Prostate gland (tissue), 2 donors: ENCODE measurements around the gene RARA. TPM values are rescaled to one million over a fixed set of nuclear protein-coding genes. Genes with fewer than 3 reads are reported as not detected.
A peak's percentile ranks its signal among the peaks of the same experiment; 100 is the strongest.

Source experiments
- DNase-seq: peaks from one replicate; pipeline ENCODE4 v3.0.0-alpha.2; 2019; ENCODE audit warnings: low spot score
- H3K27ac ChIP-seq, 2 donors: fragments of 200-600 bp; sonication (generic); 2 replicates each; pipeline ENCODE4 v1.5.1; 2017 to 2019
- H3K27me3 ChIP-seq: fragments of 200-600 bp; sonication (generic); replicated peaks from 2 replicates; pipeline ENCODE4 v1.5.1; 2019; ENCODE audit not compliant: insufficient read depth
- H3K36me3 ChIP-seq, 2 donors: fragments of 200-600 bp; sonication (generic); 1 replicate in 1 of 2; 2 replicates in 1 of 2; pipeline versions ENCODE4 v1.5.1 to v1.8.1; 2017 to 2019
- H3K4me1 ChIP-seq: fragments of 200-600 bp; sonication (generic); replicated peaks from 2 replicates; pipeline ENCODE4 v1.5.1; 2019
- H3K4me3 ChIP-seq, 2 donors: fragments of 200-600 bp; sonication (generic); 2 replicates each; pipeline ENCODE4 v1.5.1; 2017 to 2019
- H3K9me3 ChIP-seq: fragments of 200-600 bp; sonication (generic); 2 replicates; pipeline ENCODE4 v1.5.1; 2017
- CTCF ChIP-seq, 4 experiments: fragments of 200-600 bp in 2 of 4; fragments of 450-650 bp in 2 of 4; sonication (generic) in 2 of 4; IDR thresholded peaks; 1 replicate in 3 of 4; 2 replicates in 1 of 4; pipeline ENCODE4 v1.5.1; 2016 to 2019; ENCODE audit warnings: antibody characterized with exemption in 4 of 4, mild to moderate bottlenecking in 2 of 4, moderate library complexity in 2 of 4
- POLR2A ChIP-seq: fragments of 450-650 bp; IDR thresholded peaks from one replicate; pipeline ENCODE4 v1.6.1; 2016; ENCODE audit warnings: antibody characterized with exemption, mild to moderate bottlenecking
- POLR2AphosphoS5 ChIP-seq: sonication (generic); formaldehyde crosslinking; IDR thresholded peaks from one replicate; pipeline ENCODE4 v1.6.1; 2017; ENCODE audit warnings: antibody characterized with exemption
- WGBS: methylation state at CpG from one replicate; pipeline ENCODE4 v1.1.5; 2018; 5-methylcytosine and 5-hydroxymethylcytosine counted together
- intact Hi-C: fragments of 100-400 bp; cut with DNase I; formaldehyde crosslinking; loops from one replicate; pipeline ENCODE4 v1.14.2; 2022
- total RNA-seq, 2 donors: library from RNA; depleted of rRNA; stranded (reverse); fragments of >200 nt; gene quantifications; one replicate each; pipeline ENCODE4 v1.1.0, GENCODE V29; 2016

RARA gene
- total RNA-seq, 2 donors from 2014 or later = 24.4 to 70.6 TPM

GRCh38 chr17:40326014-40326831 is 17.2 kb downstream of the RARA start:
- Histone ChIP-seq H3K9me3 (no peaks in the 10 kb centered on the region), H3K27ac (peak overlapping the region in 1 of 2 donors; percentile 27), H3K27me3 (no peaks in the 10 kb centered on the region), H3K4me1 (peaks cover 35% of the 10 kb centered on the region), H3K4me3 (no peak overlapping the region), H3K36me3 (no peaks in the 10 kb centered on the region)
- no peak for DNase-seq
- intact Hi-C loops = no loop called here
- TF ChIP-seq POLR2A (no peak), CTCF (IDR thresholded peaks at IDR 0.05) (no peak), POLR2AphosphoS5 (no peak)
- 61% methylated on average over 17 of the region's 17 CpGs for WGBS

GRCh38 chr17:40326832-40327199 is 17.8 kb downstream of the RARA start:
- no peak overlapping the region for H3K4me3 ChIP-seq
- DNase-seq = no peak
- H3K27ac ChIP-seq = peak overlapping the region in 1 of 2 donors; percentile 27
- no peaks in the 10 kb centered on the region for H3K27me3 ChIP-seq
- TF ChIP-seq POLR2A (no peak), CTCF (IDR thresholded peaks at IDR 0.05) (no peak), POLR2AphosphoS5 (no peak)
- H3K36me3 ChIP-seq = no peaks in the 10 kb centered on the region
- WGBS = 80% methylated on average over 1 of the region's 1 CpG
- intact Hi-C loops = no loop called here
- H3K4me1 ChIP-seq = peaks cover 36% of the 10 kb centered on the region
- no peaks in the 10 kb centered on the region for H3K9me3 ChIP-seq

GRCh38 chr17:40327244-40327729 is 18.3 kb downstream of the RARA start:
- Histone ChIP-seq H3K4me3 (no peak overlapping the region), H3K9me3 (no peaks in the 10 kb centered on the region), H3K36me3 (no peaks in the 10 kb centered on the region), H3K27ac (peak overlapping the region in 1 of 2 donors; percentile 27), H3K27me3 (no peaks in the 10 kb centered on the region), H3K4me1 (peaks cover 36% of the 10 kb centered on the region)
- intact Hi-C loops = no loop called here
- WGBS = 74% methylated on average over 4 of the region's 4 CpGs
- no peak for TF ChIP-seq CTCF (IDR thresholded peaks at IDR 0.05)
- no peak for TF ChIP-seq POLR2A
- TF ChIP-seq POLR2AphosphoS5 = no peak
- DNase-seq = no peak

GRCh38 chr17:40327735-40328385 is 18.9 kb downstream of the RARA start:
- no peaks in the 10 kb centered on the region for H3K27me3 ChIP-seq
- H3K4me1 ChIP-seq = peaks cover 42% of the 10 kb centered on the region
- H3K27ac ChIP-seq = peak overlapping the region in 1 of 2 donors; percentile 27
- 8% methylated on average over 3 of the region's 3 CpGs for WGBS
- H3K36me3 ChIP-seq = no peaks in the 10 kb centered on the region
- TF ChIP-seq POLR2AphosphoS5 (no peak), CTCF (IDR thresholded peaks at IDR 0.05) (no peak)
- H3K9me3 ChIP-seq = no peaks in the 10 kb centered on the region
- DNase-seq = no peak
- intact Hi-C loops = no loop called here
- H3K4me3 ChIP-seq = no peak overlapping the region
